WERI-Rb-1 (cell line): ENCODE measurements around the gene DDI2.
A peak's percentile ranks its signal among the peaks of the same experiment; 100 is the strongest.

Experiments used
- DNase-seq: peaks from one replicate; pipeline ENCODE4 v3.0.0-alpha.2; 2020
- H3K27ac ChIP-seq: fragments of 250-450 bp; sonication (Bioruptor Pico); 2 replicates; pipeline ENCODE4 v1.5.1; 2020; ENCODE audit warnings: mild to moderate bottlenecking, moderate library complexity
- H3K27me3 ChIP-seq: fragments of 250-450 bp; sonication (Bioruptor Pico); 2 replicates; pipeline ENCODE4 v1.5.1; 2021; ENCODE audit warnings: mild to moderate bottlenecking, low read depth, moderate library complexity; ENCODE audit not compliant: insufficient read depth, severe bottlenecking
- H3K36me3 ChIP-seq: fragments of 250-450 bp; sonication (Bioruptor Pico); 2 replicates; pipeline ENCODE4 v1.5.1; 2020; ENCODE audit warnings: mild to moderate bottlenecking, moderate library complexity
- H3K4me3 ChIP-seq: 2 replicates; pipeline ENCODE4 v1.5.1; 2011; ENCODE audit warnings: low read depth, mild to moderate bottlenecking, control low read depth, low read length
- H3K9me3 ChIP-seq: fragments of 250-450 bp; sonication (Bioruptor Pico); 2 replicates; pipeline ENCODE4 v1.5.1; 2021; ENCODE audit warnings: mild to moderate bottlenecking, moderate library complexity; ENCODE audit not compliant: severe bottlenecking
- TF ChIP-seq, protein P1 (sequence below): IDR thresholded peaks from 2 replicates; pipeline ENCODE4 v1.5.1; 2011; ENCODE audit warnings: low read depth, mild to moderate bottlenecking, control low read depth, inconsistent platforms, low read length

DDI2 gene

DNA sequence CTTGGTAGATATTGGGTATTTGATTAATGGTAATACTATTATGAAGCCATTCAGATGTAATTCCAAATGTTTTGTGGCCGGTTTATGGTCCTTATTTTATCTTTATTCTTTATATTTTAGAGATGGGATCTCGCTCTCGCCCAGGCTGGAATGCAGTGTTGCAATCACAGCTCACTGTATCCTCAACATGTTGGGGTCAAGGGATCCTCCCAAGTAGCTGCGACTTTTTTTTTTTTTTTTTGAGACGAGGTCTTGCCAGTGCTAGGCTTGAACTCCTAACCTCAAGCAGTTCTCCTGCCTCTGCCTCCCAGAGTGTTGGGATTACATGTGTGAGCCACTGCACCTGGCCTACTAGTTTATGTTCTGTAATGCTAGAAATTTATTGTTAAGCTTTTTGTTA is 4.7 kb downstream of the DDI2 start:
- Histone ChIP-seq H3K9me3 (no peaks in the 10 kb centered on the region), H3K27ac (no peak overlapping the region; the same call in none of the 2 replicates), H3K36me3 (peaks cover 12% of the 10 kb centered on the region), H3K4me3 (no peak overlapping the region), H3K27me3 (no peaks in the 10 kb centered on the region)
- DNase-seq: no peak
- TF ChIP-seq, protein P1, sequence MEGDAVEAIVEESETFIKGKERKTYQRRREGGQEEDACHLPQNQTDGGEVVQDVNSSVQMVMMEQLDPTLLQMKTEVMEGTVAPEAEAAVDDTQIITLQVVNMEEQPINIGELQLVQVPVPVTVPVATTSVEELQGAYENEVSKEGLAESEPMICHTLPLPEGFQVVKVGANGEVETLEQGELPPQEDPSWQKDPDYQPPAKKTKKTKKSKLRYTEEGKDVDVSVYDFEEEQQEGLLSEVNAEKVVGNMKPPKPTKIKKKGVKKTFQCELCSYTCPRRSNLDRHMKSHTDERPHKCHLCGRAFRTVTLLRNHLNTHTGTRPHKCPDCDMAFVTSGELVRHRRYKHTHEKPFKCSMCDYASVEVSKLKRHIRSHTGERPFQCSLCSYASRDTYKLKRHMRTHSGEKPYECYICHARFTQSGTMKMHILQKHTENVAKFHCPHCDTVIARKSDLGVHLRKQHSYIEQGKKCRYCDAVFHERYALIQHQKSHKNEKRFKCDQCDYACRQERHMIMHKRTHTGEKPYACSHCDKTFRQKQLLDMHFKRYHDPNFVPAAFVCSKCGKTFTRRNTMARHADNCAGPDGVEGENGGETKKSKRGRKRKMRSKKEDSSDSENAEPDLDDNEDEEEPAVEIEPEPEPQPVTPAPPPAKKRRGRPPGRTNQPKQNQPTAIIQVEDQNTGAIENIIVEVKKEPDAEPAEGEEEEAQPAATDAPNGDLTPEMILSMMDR: no peak

DNA sequence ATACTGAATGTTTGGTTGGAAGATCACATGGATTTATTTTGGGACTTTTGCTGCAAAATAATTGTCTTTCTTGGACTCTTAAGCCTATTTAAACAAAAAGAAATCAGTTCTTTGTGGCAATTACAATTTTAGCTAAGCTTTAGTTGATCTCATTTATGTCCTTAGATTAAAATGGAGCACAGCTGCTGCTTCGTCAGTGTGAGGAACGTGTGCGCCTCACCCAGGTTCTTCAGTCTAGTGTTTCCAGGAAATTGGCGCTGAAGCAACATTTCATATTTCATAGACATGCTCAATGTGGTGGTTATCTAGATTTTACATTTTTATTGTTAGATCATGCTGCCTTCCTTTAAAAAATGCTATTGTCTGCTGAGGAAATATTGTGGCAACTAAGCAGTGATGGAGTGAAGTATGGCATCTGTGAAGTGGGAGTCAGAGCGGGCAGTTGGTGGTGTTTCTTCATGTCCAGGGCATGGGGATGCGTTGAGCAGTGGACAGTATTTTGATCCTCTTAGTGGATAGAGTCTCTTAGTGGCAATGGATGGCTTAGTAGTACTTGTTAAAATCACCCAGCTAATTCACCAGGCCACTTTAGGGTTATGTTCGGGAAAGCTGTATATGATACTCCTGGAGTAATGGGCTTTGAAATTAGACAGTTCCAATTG is 5.6 kb downstream of the DDI2 start:
- H3K27me3 ChIP-seq: no peaks in the 10 kb centered on the region
- TF ChIP-seq, protein P1: 0 out of 2 replicates have a peak, but pooled peaks have one; percentile 1
- peak overlapping the region; percentile 25; the same call in 1 of the 2 replicates for H3K4me3 ChIP-seq
- H3K36me3 ChIP-seq: peaks cover 20% of the 10 kb centered on the region
- H3K9me3 ChIP-seq: no peaks in the 10 kb centered on the region
- peak; percentile 72 for DNase-seq
- peak overlapping the region; percentile 56 for H3K27ac ChIP-seq

DNA sequence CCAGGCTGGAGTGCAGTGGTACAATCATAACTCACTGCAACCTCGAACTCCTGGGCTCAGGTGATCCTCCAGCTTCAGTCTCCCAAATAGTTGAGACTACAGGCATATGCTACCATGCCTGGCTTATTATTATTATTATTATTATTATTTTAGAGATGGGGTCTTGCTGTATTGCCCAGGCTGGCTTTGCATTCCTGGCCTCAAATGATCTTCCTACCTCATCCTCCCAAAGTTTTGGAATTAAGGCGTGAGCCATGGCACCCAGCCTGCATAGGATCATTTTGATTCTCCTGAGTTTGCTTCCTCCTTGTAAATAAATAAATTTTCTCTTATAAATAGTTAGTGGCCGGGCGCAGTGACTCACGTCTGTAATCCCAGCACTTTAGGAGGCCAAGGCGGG is 6.2 kb downstream of the DDI2 start:
- Histone ChIP-seq H3K4me3 (no peak overlapping the region), H3K9me3 (no peaks in the 10 kb centered on the region), H3K27ac (no peak overlapping the region), H3K36me3 (peaks cover 25% of the 10 kb centered on the region), H3K27me3 (no peaks in the 10 kb centered on the region)
- TF ChIP-seq, protein P1: no peak
- DNase-seq: no peak

DNA sequence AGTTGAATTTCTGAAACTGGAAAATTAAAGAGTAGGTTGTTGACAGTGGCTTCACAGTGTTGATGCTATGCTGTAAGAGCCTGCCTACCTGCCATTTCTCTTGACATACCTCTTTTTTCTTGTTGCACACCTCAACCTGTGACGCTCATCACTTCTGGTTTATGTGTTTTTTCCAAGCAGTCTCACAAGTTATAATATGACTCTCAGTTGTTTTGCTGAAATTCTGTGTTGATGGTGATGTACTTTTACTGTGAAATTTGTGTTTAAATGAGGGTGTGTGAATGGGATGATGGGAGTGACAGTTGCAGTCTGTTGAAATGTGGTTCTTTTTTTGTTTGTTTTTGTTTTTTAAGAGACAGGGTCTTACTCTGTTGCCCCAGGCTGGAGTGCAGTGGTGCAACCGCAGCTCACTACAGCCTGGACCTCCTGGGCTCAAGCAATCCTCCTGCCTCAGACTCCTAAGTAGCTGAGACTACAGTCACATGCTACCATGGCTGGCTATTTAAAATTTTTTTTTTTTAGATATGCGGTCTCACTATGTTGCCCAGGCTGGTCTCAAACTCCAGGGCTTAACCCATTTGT is 7.0 kb downstream of the DDI2 start:
- Histone ChIP-seq H3K9me3 (no peaks in the 10 kb centered on the region), H3K27ac (no peak overlapping the region), H3K27me3 (no peaks in the 10 kb centered on the region), H3K4me3 (no peak overlapping the region), H3K36me3 (peaks cover 33% of the 10 kb centered on the region)
- no peak for DNase-seq
- TF ChIP-seq, protein P1: no peak

DNA sequence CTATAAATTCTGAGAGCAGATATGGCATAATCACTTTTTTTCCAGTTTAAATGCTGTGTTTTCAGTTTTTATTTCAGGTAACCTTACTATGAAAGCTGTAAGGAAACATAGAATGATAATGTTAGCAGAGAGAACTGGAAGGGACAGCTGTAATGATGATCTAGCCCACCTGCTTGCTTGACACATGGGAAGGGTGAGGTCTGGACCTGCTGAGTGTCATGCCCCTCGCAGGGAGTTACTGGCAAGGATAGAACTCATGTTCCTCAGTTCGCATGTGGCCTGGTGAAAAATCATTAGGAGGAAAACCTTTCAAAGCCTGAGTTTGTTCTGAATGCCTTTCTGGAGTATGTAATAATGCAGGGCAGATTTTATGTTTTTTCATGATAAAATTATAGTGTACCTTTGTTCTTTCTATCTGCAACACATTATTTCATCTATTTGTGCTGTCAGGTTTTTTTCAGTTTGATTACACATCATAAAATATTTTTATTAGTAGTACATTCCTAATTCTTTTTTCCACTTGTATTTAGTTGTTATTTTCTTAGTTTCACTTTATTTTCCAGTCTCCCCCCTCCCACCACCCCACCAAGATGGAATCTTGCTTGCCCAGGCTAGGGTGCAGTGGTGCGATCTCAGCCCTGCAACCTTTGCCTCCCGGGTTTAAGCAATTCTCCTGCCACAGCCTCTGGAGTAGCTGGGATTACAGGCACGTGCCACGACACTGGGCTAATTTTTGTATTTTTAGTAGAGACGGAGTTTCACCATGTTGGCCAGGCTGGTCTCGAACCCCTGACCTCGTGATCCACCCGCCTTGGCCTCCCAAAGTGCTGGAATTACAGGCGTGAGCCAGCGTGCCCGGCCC is 8.0 kb downstream of the DDI2 start:
- Histone ChIP-seq H3K36me3 (peaks cover 38% of the 10 kb centered on the region), H3K9me3 (no peaks in the 10 kb centered on the region), H3K4me3 (no peak overlapping the region), H3K27me3 (no peaks in the 10 kb centered on the region), H3K27ac (no peak overlapping the region)
- no peak for DNase-seq
- TF ChIP-seq, protein P1: no peak
